ENCODE results near the gene MAX.

GRCh38 chr14:65053466-65053865, 48.9 kb downstream of the MAX start:
- no peak for TF ChIP-seq E2F4 (CRISPR knock-in tag; IDR thresholded peaks at IDR 0.05; ENCODE audit: low read depth)
- TF ChIP-seq SUPT5H (IDR thresholded peaks at IDR 0.05) = no peak
- no peak for TF ChIP-seq POLR2A (conservative IDR thresholded peaks at IDR 0.05)
- no peak for TF ChIP-seq CTCF (IDR thresholded peaks at IDR 0.05 in 2 of 3, conservative IDR thresholded peaks at IDR 0.05 in 1 of 3; ENCODE audit: insufficient read depth in 2 of 3, low read depth in 1 of 3, low read length in 3 of 3)
- no peak for TF ChIP-seq RBM34 (IDR thresholded peaks at IDR 0.05; ENCODE audit: borderline replicate concordance, insufficient read depth, low read length)

Measured in K562 (cell line).